ENCODE results near the gene IZUMO1. TPM values are rescaled to one million over a fixed set of nuclear protein-coding genes. Genes with fewer than 3 reads are reported as not detected.

IZUMO1 gene
- total and polyA plus RNA-seq, 2 of the 4 experiments (the other 2 are of a cell fraction) = not detected

DNA sequence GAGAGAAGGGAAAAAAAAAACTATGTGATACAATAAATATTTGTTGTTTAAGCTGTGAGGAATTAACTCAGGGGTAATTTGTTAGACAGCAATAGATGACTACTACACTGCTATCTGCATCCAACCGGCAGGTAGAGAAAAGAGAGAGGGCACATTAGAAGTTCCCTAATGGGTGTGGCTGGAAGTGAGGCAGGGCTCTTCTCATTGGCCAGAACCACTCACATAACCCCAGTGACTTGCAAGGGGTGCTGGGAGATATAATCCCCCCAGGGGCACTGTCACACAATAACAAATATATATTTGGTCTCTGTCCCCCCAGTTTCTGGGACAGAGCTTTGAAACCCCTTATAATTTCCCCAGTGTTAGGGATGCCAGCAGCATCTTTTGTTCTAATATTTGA is 32.9 kb upstream of the IZUMO1 start:
- dilution Hi-C loops (cut with HindIII; ENCODE audit: low sequenced_read_pairs, unreplicated experiment) (no loop called here), in situ Hi-C loops (cut with MboI; ENCODE audit: low sequenced_read_pairs) (no loop called here), intact Hi-C loops (cut with micrococcal nuclease) (loop anchor here (5.0 to 10.0 kb wide), 2 partner anchors 102 to 445 kb away; no protein-coding TSS in a partner anchor)
- CTCF ChIA-PET = no interaction called here
- H3K4me3 ChIP-seq (ENCODE audit: insufficient read depth, low read depth, low read length) = no peak overlapping the region
- POLR2A ChIA-PET (ENCODE audit: unreplicated experiment) = interaction anchor here (0.7 kb wide), 1 partner anchor 422 kb away, joined by 5 read pairs; no protein-coding TSS in a partner anchor
- H3K18ac ChIP-seq (ENCODE audit: low read depth, low read length) = no peak overlapping the region
- WGBS, 2 experiments (ENCODE audit: extremely low coverage in 2 of 2, insufficient read length in 1 of 2) = no CpG with 5 or more reads among the region's 1 CpG
- BruUV-seq (replicated peaks) = no TSS peak
- H3K56ac ChIP-seq (ENCODE audit: extremely low read depth, insufficient read depth, low read length) = no peak overlapping the region
- DNase-seq = no peak
- no peak overlapping the region for H3K27ac ChIP-seq (ENCODE audit: insufficient read depth, low read length)
- no peak overlapping the region for H3K9ac ChIP-seq (ENCODE audit: low read depth, low read length)
- H2AK9ac ChIP-seq (replicated peaks; ENCODE audit: low read depth, low read length, poor library complexity) = no peak overlapping the region
- no peak overlapping the region for H3K23ac ChIP-seq (ENCODE audit: low read depth, low read length)
- no peak overlapping the region for H2BK20ac ChIP-seq (ENCODE audit: low read depth, low read length)
- no peak overlapping the region for H3K14ac ChIP-seq (replicated peaks; ENCODE audit: low read depth, low read length)
- no peak overlapping the region for H4K91ac ChIP-seq (ENCODE audit: insufficient read depth, low read depth, low read length)
- no peak overlapping the region for H2AFZ ChIP-seq (replicated peaks; ENCODE audit: low read length, poor library complexity)
- ATAC-seq (ENCODE audit: low read depth) = no peak
- no peaks in the 10 kb centered on the region for H4K20me1 ChIP-seq (ENCODE audit: insufficient read depth, low read length)
- H2BK15ac ChIP-seq (ENCODE audit: low read depth, low read length) = no peak overlapping the region
- H4K8ac ChIP-seq (ENCODE audit: low read depth in 2 of 2, low read length in 2 of 2) = no peak overlapping the region
- no peak overlapping the region for H3K4ac ChIP-seq (ENCODE audit: low read depth, low read length)
- H3K79me1 ChIP-seq (ENCODE audit: low read depth in 1 of 2, low read length in 2 of 2) = no peaks in the 10 kb centered on the region
- no peaks in the 10 kb centered on the region for H3K9me3 ChIP-seq (ENCODE audit: control insufficient read depth, insufficient read depth, low read length)
- no peak overlapping the region for H2BK120ac ChIP-seq (ENCODE audit: low read depth, low read length)
- no peak overlapping the region for H2BK5ac ChIP-seq (ENCODE audit: low read depth, low read length, poor library complexity, severe bottlenecking)
- peaks cover 3% of the 10 kb centered on the region; the same call in 1 of the 2 replicates for H3K27me3 ChIP-seq (ENCODE audit: control insufficient read depth, insufficient read depth, low read length)
- no peaks in the 10 kb centered on the region for H3K9me1 ChIP-seq (ENCODE audit: insufficient read depth, low read length)
- H4K5ac ChIP-seq (ENCODE audit: low read depth, low read length) = no peak overlapping the region
- no peak overlapping the region for H2AK5ac ChIP-seq (ENCODE audit: low read depth, low read length)
- H3K36me3 ChIP-seq (ENCODE audit: control insufficient read depth, insufficient read depth, low read length) = no peaks in the 10 kb centered on the region
- no peak overlapping the region for H3K4me2 ChIP-seq (ENCODE audit: low read depth, low read length)
- TF ChIP-seq MAFK (IDR thresholded peaks at IDR 0.05; ENCODE audit: low read depth, low read length) (no peak), BHLHE40 (IDR thresholded peaks at IDR 0.05; ENCODE audit: low read depth, low read length) (no peak), SMC3 (IDR thresholded peaks at IDR 0.05; ENCODE audit: low read depth, low read length) (no peak), CEBPB (IDR thresholded peaks at IDR 0.05; ENCODE audit: low read depth, low read length) (no peak), NFE2L2 (IDR thresholded peaks at IDR 0.05; ENCODE audit: low read depth, low read length) (no peak), RAD21 (IDR thresholded peaks at IDR 0.05; ENCODE audit: low read length) (no peak), FOS (IDR thresholded peaks at IDR 0.05; ENCODE audit: low read depth, low read length) (no peak), RFX5 (IDR thresholded peaks at IDR 0.05; ENCODE audit: low read depth, low read length) (no peak), MAZ (IDR thresholded peaks at IDR 0.05; ENCODE audit: borderline replicate concordance, low read depth, low read length) (no peak), USF2 (IDR thresholded peaks at IDR 0.05; ENCODE audit: low read depth, low read length) (no peak), CTCF (conservative IDR thresholded peaks at IDR 0.05; ENCODE audit: low read depth, low read length) (no peak), RCOR1 (IDR thresholded peaks at IDR 0.05; ENCODE audit: insufficient replicate concordance, low read length) (no peak), ELK1 (IDR thresholded peaks at IDR 0.05; ENCODE audit: borderline replicate concordance, low read depth, low read length) (no peak), MXI1 (IDR thresholded peaks at IDR 0.05; ENCODE audit: borderline replicate concordance, low read depth, low read length) (no peak), CHD1 (IDR thresholded peaks at IDR 0.05; ENCODE audit: low read depth, low read length) (no peak), POLR2A (IDR thresholded peaks at IDR 0.05; ENCODE audit: low read depth, low read length) (no peak)
- peaks cover 5% of the 10 kb centered on the region for H3K4me1 ChIP-seq (ENCODE audit: control insufficient read depth, insufficient read depth, low read length)
